ENCODE data around the gene OSBPL5. TPM values are rescaled to one million over a fixed set of nuclear protein-coding genes. Genes with fewer than 3 reads are reported as not detected.

OSBPL5 gene
- total RNA-seq, 1 donor from 2014 or later: 115 TPM

DNA sequence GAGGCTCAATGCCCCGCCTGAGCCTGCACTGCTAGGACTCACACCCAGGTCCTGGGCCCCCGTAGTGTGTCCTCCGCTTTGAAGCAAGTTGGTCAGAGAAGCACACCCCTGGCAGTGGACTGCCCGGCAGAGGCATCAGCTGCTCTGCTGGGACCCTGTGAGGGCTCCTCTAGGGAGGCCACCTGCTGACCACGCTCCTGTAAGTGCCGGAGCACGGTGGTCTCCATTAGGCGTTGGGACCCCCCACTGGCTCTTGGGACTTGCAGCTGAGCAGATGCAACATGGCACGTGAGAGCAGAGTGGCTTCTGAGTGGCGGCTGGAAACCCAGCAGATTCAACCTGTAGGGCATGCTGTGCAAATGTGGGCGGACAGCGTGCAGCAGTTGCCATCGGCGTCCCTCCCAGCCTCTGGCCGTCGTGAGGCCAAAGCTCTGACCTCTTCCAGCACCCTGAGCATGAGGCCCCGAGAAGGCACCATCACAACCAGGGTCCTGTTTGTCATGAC lies 36.6 kb upstream of the OSBPL5 start:
- peaks cover 2% of the 10 kb centered on the region for H3K9me3 Mint-ChIP-seq (ENCODE audit: unreplicated experiment)
- peaks cover 4% of the 10 kb centered on the region for H3K27me3 Mint-ChIP-seq (ENCODE audit: unreplicated experiment)
- H3K4me3 Mint-ChIP-seq (ENCODE audit: unreplicated experiment): no peak overlapping the region
- H3K4me1 Mint-ChIP-seq (ENCODE audit: low read depth, unreplicated experiment): peaks cover 11% of the 10 kb centered on the region
- no peak overlapping the region for H3K27ac Mint-ChIP-seq (ENCODE audit: unreplicated experiment)
- no peaks in the 10 kb centered on the region for H3K36me3 Mint-ChIP-seq (ENCODE audit: unreplicated experiment)
- TF ChIP-seq, protein P1, sequence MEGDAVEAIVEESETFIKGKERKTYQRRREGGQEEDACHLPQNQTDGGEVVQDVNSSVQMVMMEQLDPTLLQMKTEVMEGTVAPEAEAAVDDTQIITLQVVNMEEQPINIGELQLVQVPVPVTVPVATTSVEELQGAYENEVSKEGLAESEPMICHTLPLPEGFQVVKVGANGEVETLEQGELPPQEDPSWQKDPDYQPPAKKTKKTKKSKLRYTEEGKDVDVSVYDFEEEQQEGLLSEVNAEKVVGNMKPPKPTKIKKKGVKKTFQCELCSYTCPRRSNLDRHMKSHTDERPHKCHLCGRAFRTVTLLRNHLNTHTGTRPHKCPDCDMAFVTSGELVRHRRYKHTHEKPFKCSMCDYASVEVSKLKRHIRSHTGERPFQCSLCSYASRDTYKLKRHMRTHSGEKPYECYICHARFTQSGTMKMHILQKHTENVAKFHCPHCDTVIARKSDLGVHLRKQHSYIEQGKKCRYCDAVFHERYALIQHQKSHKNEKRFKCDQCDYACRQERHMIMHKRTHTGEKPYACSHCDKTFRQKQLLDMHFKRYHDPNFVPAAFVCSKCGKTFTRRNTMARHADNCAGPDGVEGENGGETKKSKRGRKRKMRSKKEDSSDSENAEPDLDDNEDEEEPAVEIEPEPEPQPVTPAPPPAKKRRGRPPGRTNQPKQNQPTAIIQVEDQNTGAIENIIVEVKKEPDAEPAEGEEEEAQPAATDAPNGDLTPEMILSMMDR (IDR thresholded peaks at IDR 0.05; ENCODE audit: partially characterized antibody, unreplicated experiment): no peak
- DNase-seq: no peak

DNA sequence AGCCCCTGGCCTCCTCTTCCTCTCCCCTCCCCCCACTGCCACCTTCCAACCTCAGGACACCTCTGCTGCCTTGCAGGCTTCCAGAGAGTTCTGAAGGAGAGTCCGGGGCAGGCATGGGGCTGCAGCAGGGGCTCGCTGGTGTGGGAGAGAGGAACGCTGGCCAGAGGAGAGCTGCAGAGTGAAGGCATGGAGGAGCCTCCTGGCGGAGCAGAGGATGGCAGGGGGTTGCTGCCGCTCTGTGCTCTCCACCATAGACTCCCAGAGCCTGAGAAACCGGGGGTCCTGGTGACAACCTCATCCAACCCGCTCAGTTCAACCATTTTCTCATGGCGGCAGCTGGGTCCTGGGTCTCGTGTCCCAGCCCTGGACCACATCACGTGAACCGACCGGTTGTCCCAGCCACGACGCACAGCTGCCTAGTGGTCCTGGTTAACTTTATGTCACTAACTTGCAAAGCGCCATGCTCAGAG lies 36.0 kb upstream of the OSBPL5 start:
- peaks cover 4% of the 10 kb centered on the region for H3K27me3 Mint-ChIP-seq (ENCODE audit: unreplicated experiment)
- H3K4me3 Mint-ChIP-seq (ENCODE audit: unreplicated experiment): no peak overlapping the region
- no peak for DNase-seq
- H3K9me3 Mint-ChIP-seq (ENCODE audit: unreplicated experiment): peaks cover 2% of the 10 kb centered on the region
- peaks cover 11% of the 10 kb centered on the region for H3K4me1 Mint-ChIP-seq (ENCODE audit: low read depth, unreplicated experiment)
- H3K36me3 Mint-ChIP-seq (ENCODE audit: unreplicated experiment): no peaks in the 10 kb centered on the region
- TF ChIP-seq, protein P1 (IDR thresholded peaks at IDR 0.05; ENCODE audit: partially characterized antibody, unreplicated experiment): no peak
- no peak overlapping the region for H3K27ac Mint-ChIP-seq (ENCODE audit: unreplicated experiment)

DNA sequence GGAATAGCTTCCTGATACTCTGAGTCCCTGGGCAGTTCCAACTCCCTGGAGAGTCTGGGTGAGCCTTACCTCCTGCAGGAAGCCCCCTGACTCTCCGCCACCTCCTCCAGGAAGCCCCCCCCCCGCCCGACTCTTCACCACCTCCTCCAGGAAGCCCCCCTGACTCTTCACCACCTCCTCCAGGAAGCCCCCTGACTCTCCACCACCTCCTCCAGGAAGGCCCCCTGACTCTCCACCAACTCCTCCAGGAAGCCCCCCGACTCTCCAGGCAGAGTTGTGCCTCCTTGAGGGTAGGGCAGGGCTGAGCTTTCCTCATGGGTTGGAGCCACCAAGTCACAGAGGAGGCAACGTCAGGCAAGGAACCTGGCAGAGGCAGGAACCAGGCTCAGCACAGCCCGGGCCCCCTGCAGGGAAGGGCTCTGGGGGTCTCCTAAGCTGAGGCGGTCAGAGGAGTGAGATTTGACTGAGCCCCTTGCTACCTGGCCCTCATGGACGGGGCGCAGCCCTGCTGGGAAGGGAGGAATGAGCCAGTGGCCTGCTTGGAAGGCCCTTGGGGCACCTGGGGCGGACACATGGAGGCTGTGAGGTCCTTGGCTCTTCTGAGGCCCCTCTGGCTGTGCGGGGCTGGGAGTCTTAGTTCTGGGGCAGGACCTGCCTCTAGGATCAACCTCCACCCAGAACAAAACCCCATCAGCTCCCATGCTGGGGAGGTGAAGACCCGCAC lies 35.4 kb upstream of the OSBPL5 start:
- Mint-ChIP-seq H3K9me3 (ENCODE audit: unreplicated experiment) (peaks cover 2% of the 10 kb centered on the region), H3K4me3 (ENCODE audit: unreplicated experiment) (no peak overlapping the region), H3K27ac (ENCODE audit: unreplicated experiment) (no peak overlapping the region), H3K27me3 (ENCODE audit: unreplicated experiment) (peaks cover 4% of the 10 kb centered on the region), H3K4me1 (ENCODE audit: low read depth, unreplicated experiment) (peaks cover 10% of the 10 kb centered on the region), H3K36me3 (ENCODE audit: unreplicated experiment) (no peaks in the 10 kb centered on the region)
- TF ChIP-seq, protein P1 (IDR thresholded peaks at IDR 0.05; ENCODE audit: partially characterized antibody, unreplicated experiment): no peak
- DNase-seq: no peak

DNA sequence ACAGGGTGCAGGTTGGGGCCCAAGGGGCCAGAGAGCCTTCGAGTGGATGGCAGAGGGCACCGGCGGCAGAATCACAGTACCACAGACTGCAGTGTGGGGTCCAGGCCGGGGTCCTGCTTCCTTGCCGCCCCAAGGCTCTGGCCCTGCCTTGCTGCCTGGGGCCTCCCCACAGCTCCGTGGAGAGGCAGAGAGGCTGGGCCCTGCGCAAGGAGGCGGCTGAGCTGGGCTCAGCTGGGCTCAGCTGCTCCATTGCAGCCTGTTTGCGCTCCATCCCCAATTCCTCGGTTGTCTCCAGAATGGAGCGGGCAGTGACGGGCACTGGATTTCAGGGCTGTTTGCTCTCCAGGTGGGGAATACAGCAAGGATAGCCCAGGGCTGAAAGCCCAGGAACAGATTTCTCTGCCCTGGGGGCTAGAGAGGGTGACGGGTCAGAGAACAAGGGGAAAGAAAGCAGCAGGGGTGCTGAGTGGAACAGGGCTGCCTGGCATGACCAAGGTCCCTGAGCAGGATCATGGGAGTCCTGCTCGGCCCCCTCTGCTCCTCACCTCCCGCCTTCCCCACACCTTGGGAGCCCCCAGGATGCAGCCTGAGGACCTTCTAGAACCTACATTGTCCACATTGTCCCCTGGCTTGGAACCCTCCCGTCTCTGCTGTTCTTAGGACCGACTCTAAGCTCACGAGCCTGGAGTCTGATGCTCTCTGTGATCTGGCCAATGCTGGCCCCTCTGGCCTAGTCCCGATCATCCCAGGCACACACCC lies 34.6 kb upstream of the OSBPL5 start:
- H3K27ac Mint-ChIP-seq (ENCODE audit: unreplicated experiment): no peak overlapping the region
- peaks cover 2% of the 10 kb centered on the region for H3K27me3 Mint-ChIP-seq (ENCODE audit: unreplicated experiment)
- no peaks in the 10 kb centered on the region for H3K36me3 Mint-ChIP-seq (ENCODE audit: unreplicated experiment)
- TF ChIP-seq, protein P1 (IDR thresholded peaks at IDR 0.05; ENCODE audit: partially characterized antibody, unreplicated experiment): no peak
- H3K4me3 Mint-ChIP-seq (ENCODE audit: unreplicated experiment): no peak overlapping the region
- H3K4me1 Mint-ChIP-seq (ENCODE audit: low read depth, unreplicated experiment): peaks cover 3% of the 10 kb centered on the region
- no peak for DNase-seq
- peaks cover 2% of the 10 kb centered on the region for H3K9me3 Mint-ChIP-seq (ENCODE audit: unreplicated experiment)
